Lower lobe of right lung (tissue), 2 donors: ENCODE data around the gene DDX11. TPM values are rescaled to one million over a fixed set of nuclear protein-coding genes. Genes with fewer than 3 reads are reported as not detected.
"Not testable (repeated sequence)": the region's sequence is repeated elsewhere in the genome, so short reads cannot be mapped to it uniquely, and the experiment has no call there.

Experiments used
- ATAC-seq, 2 donors: fragments of 200-7000 bp; cut with Tn5 transposase; one replicate each; pipeline ENCODE4 v1.9.1; 2020 to 2022; ENCODE audit warnings: mild to moderate bottlenecking in 2 of 2, moderate library complexity in 2 of 2
- DNase-seq: peaks from one replicate; pipeline ENCODE4 v3.0.0-alpha.2; 2020
- H3K27ac ChIP-seq: fragments of 200-600 bp; one replicate; pipeline ENCODE4 v1.8.0; 2022
- H3K27me3 ChIP-seq: fragments of 200-600 bp; one replicate; pipeline ENCODE4 v1.8.0; 2022; ENCODE audit warnings: low read depth
- H3K36me3 ChIP-seq: fragments of 200-600 bp; one replicate; pipeline ENCODE4 v1.8.0; 2022; ENCODE audit warnings: mild to moderate bottlenecking
- H3K4me1 ChIP-seq: fragments of 200-600 bp; one replicate; pipeline ENCODE4 v1.8.0; 2022
- H3K4me3 ChIP-seq: fragments of 200-600 bp; one replicate; pipeline ENCODE4 v1.8.0; 2022; ENCODE audit warnings: mild to moderate bottlenecking
- H3K9me3 ChIP-seq: fragments of 200-600 bp; one replicate; pipeline ENCODE4 v1.8.0; 2022
- CTCF ChIP-seq: fragments of 200-600 bp; IDR thresholded peaks from one replicate; pipeline ENCODE4 v1.8.0; 2022; ENCODE audit warnings: antibody characterized with exemption, mild to moderate bottlenecking
- intact Hi-C: fragments of 100-400 bp; cut with DNase I; formaldehyde crosslinking; loops from one replicate; pipeline ENCODE4 v1.11.0; 2022
- total RNA-seq: library from RNA; stranded (reverse); fragmentation: NEBNext Ultra II Directional; extraction: Animal tissue kit (Norgen Biotek cat#: 25700); gene quantifications from one replicate; pipeline ENCODE4 v1.2.1, GENCODE V29; 2021
- donor health status: DM: no; HTN: yes; CAD: no; lungs with severe emphysema.

DDX11 gene
- total RNA-seq, 1 donor from 2014 or later, result 8.9 TPM

DNA sequence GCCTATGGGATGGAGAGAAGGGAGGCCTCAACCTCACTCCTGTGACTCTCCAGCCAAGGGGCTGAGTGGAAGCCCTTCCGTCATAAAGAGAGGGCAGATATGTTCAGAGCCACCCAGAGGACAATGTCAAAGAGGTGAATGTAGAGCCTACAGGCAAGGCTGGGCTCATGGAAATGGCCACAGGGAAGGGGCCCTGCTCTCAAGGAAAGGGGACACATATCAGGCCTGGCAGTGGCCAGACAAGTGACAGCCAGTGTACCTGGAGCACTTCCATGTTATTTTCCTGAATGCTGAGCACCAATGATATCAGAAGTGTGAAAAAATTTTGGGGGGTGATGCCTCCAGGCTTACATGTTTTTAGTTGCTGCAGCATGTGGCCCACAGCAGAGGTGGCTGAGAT is 36.6 kb upstream of the DDX11 start:
- intact Hi-C loops, result no loop called here
- TF ChIP-seq CTCF, result no peak
- no peak overlapping the region for H3K4me3 ChIP-seq
- no peaks in the 10 kb centered on the region for H3K4me1 ChIP-seq
- no peak overlapping the region for H3K27ac ChIP-seq
- ATAC-seq (no peak), DNase-seq (no peak)
- no peaks in the 10 kb centered on the region for H3K9me3 ChIP-seq
- no peaks in the 10 kb centered on the region for H3K27me3 ChIP-seq
- no peaks in the 10 kb centered on the region for H3K36me3 ChIP-seq

DNA sequence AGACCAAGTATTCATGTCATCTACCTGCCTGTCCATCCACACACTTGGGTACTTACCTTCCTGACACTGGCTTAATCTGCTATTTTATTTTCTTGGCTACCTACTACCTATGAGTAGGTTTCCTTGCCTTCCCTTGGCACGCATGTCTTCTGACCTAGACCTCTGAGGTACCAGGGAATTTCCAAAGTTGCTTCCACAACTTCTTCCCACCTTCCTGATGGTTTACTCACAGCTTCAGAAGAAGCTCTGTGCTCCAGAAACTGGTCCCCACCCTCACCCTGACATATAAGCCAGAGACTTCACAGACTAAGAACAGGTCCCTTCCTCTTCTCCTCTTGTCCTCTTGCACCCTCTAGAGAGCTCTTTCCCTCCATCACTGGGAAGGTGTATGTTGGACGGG is 35.7 kb upstream of the DDX11 start:
- intact Hi-C loops, result no loop called here
- Histone ChIP-seq H3K4me1 (no peaks in the 10 kb centered on the region), H3K9me3 (no peaks in the 10 kb centered on the region), H3K27me3 (no peaks in the 10 kb centered on the region), H3K4me3 (no peak overlapping the region), H3K36me3 (no peaks in the 10 kb centered on the region), H3K27ac (no peak overlapping the region)
- no peak for DNase-seq
- no peak for ATAC-seq
- TF ChIP-seq CTCF, result no peak

GRCh38 chr12:31041033-31041564 is 32.6 kb upstream of the DDX11 start:
- intact Hi-C loops, result no loop called here
- no peaks in the 10 kb centered on the region for H3K36me3 ChIP-seq
- ATAC-seq (no peak), DNase-seq (no peak)
- H3K4me1 ChIP-seq, result no peaks in the 10 kb centered on the region
- no peak overlapping the region for H3K4me3 ChIP-seq
- no peak for TF ChIP-seq CTCF
- no peaks in the 10 kb centered on the region for H3K27me3 ChIP-seq
- H3K9me3 ChIP-seq, result no peaks in the 10 kb centered on the region
- H3K27ac ChIP-seq, result no peak overlapping the region

GRCh38 chr12:31050143-31050542 is 23.5 kb upstream of the DDX11 start:
- H3K4me1 ChIP-seq, H3K4me3 ChIP-seq, intact Hi-C loops, H3K27me3 ChIP-seq, ATAC-seq, H3K36me3 ChIP-seq, H3K9me3 ChIP-seq, H3K27ac ChIP-seq, DNase-seq: not testable (repeated sequence)

DNA sequence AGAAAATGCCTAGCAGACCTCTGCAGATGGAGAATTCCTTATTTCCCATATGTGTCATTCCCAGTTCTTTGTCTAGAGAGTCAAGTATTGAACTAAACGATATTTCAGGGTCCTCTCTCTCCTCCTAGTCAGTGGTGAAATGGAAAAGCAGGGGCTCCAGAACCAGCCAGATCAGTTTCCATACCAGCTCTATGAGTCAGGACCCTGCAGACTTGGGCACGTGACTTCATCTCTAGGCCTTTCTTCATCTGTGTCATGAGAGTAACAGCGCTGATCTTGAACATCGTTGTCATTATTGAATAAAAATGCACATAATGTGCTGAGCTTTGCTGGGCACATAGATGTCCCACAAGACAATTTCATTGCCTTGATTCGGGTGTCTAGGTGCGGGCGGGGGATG is 23.1 kb upstream of the DDX11 start:
- ATAC-seq, H3K9me3 ChIP-seq, H3K27ac ChIP-seq, H3K27me3 ChIP-seq, H3K36me3 ChIP-seq, H3K4me1 ChIP-seq, DNase-seq, H3K4me3 ChIP-seq, intact Hi-C loops: not testable (repeated sequence)

DNA sequence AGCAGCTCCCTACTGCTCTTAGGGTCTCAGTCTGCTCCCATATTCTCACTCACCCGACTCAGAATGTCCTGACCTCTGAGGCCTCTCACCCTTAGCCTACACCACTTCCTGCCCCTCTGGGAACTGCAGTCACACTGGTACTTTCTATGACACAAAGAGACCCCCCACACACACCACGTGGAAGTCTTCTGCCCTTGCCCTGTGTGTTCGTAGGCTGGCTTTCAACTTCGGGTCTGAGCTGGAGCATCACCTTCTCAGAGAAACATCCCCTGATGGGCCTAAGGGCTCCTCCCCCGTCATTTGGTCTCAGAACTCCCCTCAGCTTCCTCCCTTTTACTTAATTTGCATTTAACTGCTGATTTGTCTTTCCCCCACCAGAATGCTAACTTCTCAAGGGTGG is 22.0 kb upstream of the DDX11 start:
- H3K4me1 ChIP-seq, H3K36me3 ChIP-seq, H3K4me3 ChIP-seq, DNase-seq, intact Hi-C loops, H3K27me3 ChIP-seq, H3K27ac ChIP-seq, H3K9me3 ChIP-seq, ATAC-seq: not testable (repeated sequence)

GRCh38 chr12:31052121-31052520 is 21.5 kb upstream of the DDX11 start:
- not testable (repeated sequence) for H3K27me3 ChIP-seq

DNA sequence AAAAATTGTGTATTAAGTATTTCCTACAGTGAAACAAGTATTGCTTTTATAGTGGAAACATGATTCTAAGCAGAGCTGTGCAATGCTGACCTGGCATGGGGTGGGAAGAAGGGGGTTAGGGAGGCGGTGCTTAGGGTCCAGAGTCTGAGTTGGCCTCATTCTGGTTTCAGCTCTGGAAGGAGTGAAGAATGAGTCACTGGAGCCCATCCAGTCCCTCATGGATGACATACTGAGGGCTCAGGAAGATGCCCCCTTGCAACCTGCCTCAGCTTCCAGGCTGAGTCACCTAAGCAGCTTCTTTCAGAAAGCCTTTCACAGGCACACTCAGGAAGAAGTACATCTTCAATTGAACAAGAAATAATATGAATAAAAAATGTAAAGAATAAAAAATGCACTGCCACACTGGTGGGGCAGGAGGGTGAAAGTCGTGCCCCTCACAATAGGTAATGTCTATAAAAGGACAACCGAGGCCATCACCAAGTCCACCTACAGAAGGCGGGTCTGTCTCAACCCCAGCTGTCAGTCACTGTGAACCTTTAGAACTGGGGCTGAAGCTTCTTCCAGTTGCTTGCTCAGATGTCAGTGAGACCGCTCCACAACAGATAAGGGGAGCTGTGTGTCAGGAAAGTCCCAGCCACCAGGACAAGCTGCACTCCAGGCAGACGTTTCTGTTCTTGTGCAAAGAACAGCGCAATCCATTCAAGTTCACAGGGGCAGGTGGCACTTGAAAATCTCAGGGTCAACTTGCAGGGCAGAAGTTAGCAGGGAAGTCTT is 20.8 kb upstream of the DDX11 start:
- intact Hi-C loops, ATAC-seq, H3K4me1 ChIP-seq: not testable (repeated sequence)

More at GRCh38 chr12:31052121-31052520, 21.5 kb upstream of the DDX11 start:
- H3K9me3 ChIP-seq, H3K27ac ChIP-seq, H3K4me1 ChIP-seq, H3K36me3 ChIP-seq, ATAC-seq, H3K4me3 ChIP-seq, DNase-seq, intact Hi-C loops: not testable (repeated sequence)

DNA sequence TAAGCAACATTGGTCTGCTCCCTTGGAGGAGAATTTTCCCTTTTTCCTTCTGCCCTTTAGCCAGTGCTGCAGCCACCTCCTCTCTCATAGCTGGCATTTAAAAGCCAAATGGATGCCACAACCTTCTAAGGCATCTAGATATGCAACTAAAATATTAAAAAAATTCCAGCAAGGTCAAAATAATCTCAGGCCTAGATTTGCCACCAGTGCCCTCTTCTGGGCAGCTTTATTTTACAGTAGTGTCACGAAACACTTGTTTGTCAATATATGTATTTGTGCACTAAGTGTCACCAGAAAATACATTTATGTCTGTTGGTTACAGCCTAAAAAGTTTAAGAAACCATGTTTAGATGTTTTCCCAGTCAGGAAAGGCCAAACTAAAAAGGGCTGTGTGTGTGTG is 19.7 kb upstream of the DDX11 start:
- H3K36me3 ChIP-seq, intact Hi-C loops, H3K4me1 ChIP-seq, DNase-seq, H3K4me3 ChIP-seq, H3K9me3 ChIP-seq, H3K27ac ChIP-seq, H3K27me3 ChIP-seq, ATAC-seq: not testable (repeated sequence)

More for the DNA sequence above, 20.8 kb upstream of the DDX11 start:
- not testable (repeated sequence) for H3K27me3 ChIP-seq, H3K27ac ChIP-seq, H3K36me3 ChIP-seq, H3K9me3 ChIP-seq, H3K4me3 ChIP-seq, DNase-seq
